Neural cell (in vitro differentiated cells): ENCODE data around the gene DDN. TPM values are rescaled to one million over a fixed set of nuclear protein-coding genes. Genes with fewer than 3 reads are reported as not detected.

Experiments used
- H2AFZ ChIP-seq: fragments of 200-600, 300-800 bp; sonication (generic), shearing (Covaris generic); 2 replicates; pipeline ENCODE4 v1.6.0; 2014; ENCODE audit warnings: low read depth, mild to moderate bottlenecking, antibody characterized with exemption, low read length, moderate library complexity
- H3F3A ChIP-seq: fragments of 200-600 bp; shearing (Covaris generic); 2 replicates; pipeline ENCODE4 v1.6.1; 2016; ENCODE audit warnings: mild to moderate bottlenecking, moderate library complexity, mixed read lengths, antibody characterized with exemption, low read length; ENCODE audit not compliant: insufficient read depth, poor library complexity, severe bottlenecking
- H3K27ac ChIP-seq: fragments of 200-600, 300-800 bp; sonication (generic), shearing (Covaris generic); 2 replicates; pipeline ENCODE4 v1.5.1; 2014; ENCODE audit warnings: mild to moderate bottlenecking, low read length, moderate library complexity
- H3K27me3 ChIP-seq: fragments of 300-800, 200-600 bp; sonication (generic), shearing (Covaris generic); 2 replicates; pipeline ENCODE4 v1.6.0; 2014; ENCODE audit warnings: mild to moderate bottlenecking, low read depth, low read length, moderate library complexity; ENCODE audit not compliant: insufficient read depth
- H3K36me3 ChIP-seq: fragments of 300-800, 200-600 bp; sonication (generic), shearing (Covaris generic); 2 replicates; pipeline ENCODE4 v1.5.1; 2014; ENCODE audit warnings: mild to moderate bottlenecking, antibody characterized with exemption, low read length, moderate library complexity; ENCODE audit not compliant: insufficient read depth
- H3K4me2 ChIP-seq: fragments of 300-800, 200-600 bp; sonication (generic), shearing (Covaris generic); 2 replicates; pipeline ENCODE4 v1.6.0; 2014; ENCODE audit warnings: mild to moderate bottlenecking, low read length
- H3K4me3 ChIP-seq: fragments of 300-800, 200-600 bp; sonication (generic), shearing (Covaris generic); 2 replicates; pipeline ENCODE4 v1.5.1; 2014; ENCODE audit warnings: mild to moderate bottlenecking, low read length, moderate library complexity
- H3K79me2 ChIP-seq: fragments of 200-600 bp; shearing (Covaris generic); replicated peaks from 2 replicates; pipeline ENCODE4 v1.6.0; 2014; ENCODE audit warnings: mild to moderate bottlenecking, low read length, moderate library complexity; ENCODE audit not compliant: insufficient read depth
- H3K9ac ChIP-seq: fragments of 300-800, 200-600 bp; sonication (generic), shearing (Covaris generic); 2 replicates; pipeline ENCODE4 v1.6.1; 2016; ENCODE audit warnings: mild to moderate bottlenecking, low read length, mixed read lengths
- H3K9me2 ChIP-seq: fragments of 200-600 bp; shearing (Covaris generic); 2 replicates; pipeline ENCODE4 v1.6.1; 2016; ENCODE audit warnings: mild to moderate bottlenecking, low read length, mixed read lengths; ENCODE audit not compliant: insufficient read depth
- H3K9me3 ChIP-seq: fragments of 200-600, 300-800 bp; sonication (generic), shearing (Covaris generic); 2 replicates; pipeline ENCODE4 v1.6.1; 2016; ENCODE audit warnings: mild to moderate bottlenecking, mixed run types, low read length, moderate library complexity, mixed read lengths
- H4K20me1 ChIP-seq: fragments of 200-600 bp; shearing (Covaris generic); 2 replicates; pipeline ENCODE4 v1.6.1; 2016; ENCODE audit warnings: mild to moderate bottlenecking, mixed run types; ENCODE audit not compliant: insufficient read depth
- EP300 ChIP-seq: fragments of 450-650 bp; conservative IDR thresholded peaks from 2 replicates; pipeline ENCODE4 v1.6.1; 2014; ENCODE audit warnings: antibody characterized with exemption, mild to moderate bottlenecking, moderate library complexity; ENCODE audit not compliant: poor library complexity, severe bottlenecking
- EZH2 ChIP-seq: fragments of 200-600, 300-800 bp; shearing (Covaris generic), sonication (generic); IDR thresholded peaks from 2 replicates; pipeline ENCODE4 v1.6.1; 2014; ENCODE audit warnings: antibody characterized with exemption, low read length, borderline replicate concordance, mild to moderate bottlenecking; ENCODE audit not compliant: insufficient read depth, poor library complexity, severe bottlenecking
- MXI1 ChIP-seq: fragments of 450-650 bp; conservative IDR thresholded peaks from 2 replicates; pipeline ENCODE4 v1.6.1; 2014; ENCODE audit warnings: antibody characterized with exemption, mild to moderate bottlenecking; ENCODE audit not compliant: poor library complexity, severe bottlenecking
- POLR2AphosphoS5 ChIP-seq: IDR thresholded peaks from 2 replicates; pipeline ENCODE4 v1.6.1; 2012
- RAD21 ChIP-seq: fragments of 450-650 bp; conservative IDR thresholded peaks from 2 replicates; pipeline ENCODE4 v1.6.1; 2014; ENCODE audit warnings: antibody characterized with exemption, mild to moderate bottlenecking, moderate library complexity
- SMC3 ChIP-seq: fragments of 450-650 bp; conservative IDR thresholded peaks from 2 replicates; pipeline ENCODE4 v1.6.1; 2014; ENCODE audit warnings: antibody characterized with exemption, mild to moderate bottlenecking, moderate library complexity; ENCODE audit not compliant: poor library complexity
- TAF1 ChIP-seq: IDR thresholded peaks from 2 replicates; pipeline ENCODE4 v1.6.1; 2012; ENCODE audit warnings: low read depth
- polyA plus RNA-seq: library from polyadenylated mRNA; depleted of rRNA; stranded (reverse); fragments of >200 nt; gene quantifications from 2 replicates; pipeline ENCODE4 v1.2.3, GENCODE V29; 2014
- TF ChIP-seq, protein P1 (sequence below): fragments of 450-650 bp; IDR thresholded peaks from 2 replicates; pipeline ENCODE4 v1.5.1; 2014; ENCODE audit warnings: antibody characterized with exemption, mild to moderate bottlenecking, moderate library complexity; ENCODE audit not compliant: poor library complexity, severe bottlenecking
- TF ChIP-seq, protein P2 (sequence below): IDR thresholded peaks from 2 replicates; pipeline ENCODE4 v1.6.1; 2012; ENCODE audit warnings: borderline replicate concordance

DDN gene
- polyA plus RNA-seq, 1 donor from 2014 or later, result 0.51 TPM

DNA sequence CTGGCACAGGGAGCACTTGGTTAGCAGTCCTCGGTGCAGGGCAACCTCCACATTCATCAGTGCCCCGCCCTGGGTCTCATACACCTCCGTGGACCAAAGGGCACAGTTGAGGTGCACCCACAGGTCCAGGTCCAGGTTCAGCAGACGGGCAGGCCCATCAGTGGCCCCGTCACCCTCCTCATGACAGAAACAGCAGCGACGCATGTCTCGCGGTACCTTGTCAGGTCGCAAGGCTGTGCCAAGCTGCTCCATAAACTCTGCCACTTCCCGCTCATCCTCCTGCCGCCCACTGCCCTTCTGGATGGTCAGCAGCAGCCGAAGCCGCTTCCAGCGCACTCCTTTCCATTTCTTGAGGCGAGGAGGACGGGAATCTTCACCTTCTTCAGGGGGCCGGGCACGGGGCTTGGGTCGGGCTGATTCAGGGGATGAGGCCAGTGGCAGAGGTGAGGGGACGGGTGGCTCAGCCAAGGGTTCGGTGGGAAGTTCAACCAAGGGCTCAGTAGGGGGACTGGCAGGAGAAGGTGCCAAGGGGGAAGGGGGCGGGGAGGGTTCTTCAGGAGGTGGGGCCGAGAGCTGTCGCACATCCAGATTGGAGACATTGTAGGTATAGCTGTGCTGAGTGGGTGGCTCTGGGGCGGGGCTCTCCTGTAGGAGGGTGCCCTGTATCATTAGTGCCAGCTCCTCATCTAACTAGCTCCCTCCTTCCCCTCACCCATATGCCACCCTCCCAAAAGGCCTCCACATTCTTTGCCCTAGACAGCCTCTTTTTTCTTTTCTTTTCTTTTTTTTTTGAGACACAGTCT, 27.7 kb upstream of the DDN start:
- H2AFZ ChIP-seq, result no peak overlapping the region
- no peak overlapping the region for H3K4me3 ChIP-seq
- H3K9me2 ChIP-seq, result no peaks in the 10 kb centered on the region
- TF ChIP-seq EP300, result no peak
- H3K36me3 ChIP-seq, result no peaks in the 10 kb centered on the region
- no peak overlapping the region for H3K4me2 ChIP-seq
- no peaks in the 10 kb centered on the region for H3K27me3 ChIP-seq
- H3K27ac ChIP-seq, result no peak overlapping the region
- no peak overlapping the region for H3K9ac ChIP-seq
- H3K9me3 ChIP-seq, result no peaks in the 10 kb centered on the region
- H4K20me1 ChIP-seq, result no peaks in the 10 kb centered on the region
- no peaks in the 10 kb centered on the region for H3F3A ChIP-seq
- H3K79me2 ChIP-seq, result no peaks in the 10 kb centered on the region

DNA sequence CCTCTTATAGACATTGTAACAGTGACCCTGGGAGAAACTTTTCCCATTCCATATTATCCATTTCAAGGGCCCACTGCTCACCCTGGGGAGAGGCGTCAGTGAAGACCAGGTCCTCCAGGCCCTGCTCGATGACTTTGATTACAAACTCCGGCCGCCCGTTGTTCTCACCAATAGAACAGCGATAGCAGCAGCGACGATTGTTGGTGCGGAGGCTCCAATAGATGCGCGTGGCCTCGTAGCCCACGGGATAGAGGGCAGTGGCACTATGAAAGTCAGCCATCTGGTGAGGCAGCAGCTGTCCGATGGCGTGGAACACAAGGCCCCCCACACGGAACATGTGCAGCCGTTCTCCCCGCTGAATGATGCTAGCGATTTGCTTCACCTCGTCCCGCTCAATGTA, 26.9 kb upstream of the DDN start:
- Histone ChIP-seq H3F3A (no peaks in the 10 kb centered on the region), H3K36me3 (no peaks in the 10 kb centered on the region), H3K79me2 (no peaks in the 10 kb centered on the region), H3K4me2 (no peak overlapping the region), H3K27me3 (no peaks in the 10 kb centered on the region), H2AFZ (no peak overlapping the region), H3K27ac (no peak overlapping the region), H3K9ac (no peak overlapping the region), H4K20me1 (no peaks in the 10 kb centered on the region), H3K4me3 (no peak overlapping the region), H3K9me3 (no peaks in the 10 kb centered on the region), H3K9me2 (no peaks in the 10 kb centered on the region)
- TF ChIP-seq SMC3 (no peak), TAF1 (no peak), EZH2 (no peak), POLR2AphosphoS5 (no peak), RAD21 (no peak), EP300 (no peak), MXI1 (no peak)
- TF ChIP-seq, protein P1, sequence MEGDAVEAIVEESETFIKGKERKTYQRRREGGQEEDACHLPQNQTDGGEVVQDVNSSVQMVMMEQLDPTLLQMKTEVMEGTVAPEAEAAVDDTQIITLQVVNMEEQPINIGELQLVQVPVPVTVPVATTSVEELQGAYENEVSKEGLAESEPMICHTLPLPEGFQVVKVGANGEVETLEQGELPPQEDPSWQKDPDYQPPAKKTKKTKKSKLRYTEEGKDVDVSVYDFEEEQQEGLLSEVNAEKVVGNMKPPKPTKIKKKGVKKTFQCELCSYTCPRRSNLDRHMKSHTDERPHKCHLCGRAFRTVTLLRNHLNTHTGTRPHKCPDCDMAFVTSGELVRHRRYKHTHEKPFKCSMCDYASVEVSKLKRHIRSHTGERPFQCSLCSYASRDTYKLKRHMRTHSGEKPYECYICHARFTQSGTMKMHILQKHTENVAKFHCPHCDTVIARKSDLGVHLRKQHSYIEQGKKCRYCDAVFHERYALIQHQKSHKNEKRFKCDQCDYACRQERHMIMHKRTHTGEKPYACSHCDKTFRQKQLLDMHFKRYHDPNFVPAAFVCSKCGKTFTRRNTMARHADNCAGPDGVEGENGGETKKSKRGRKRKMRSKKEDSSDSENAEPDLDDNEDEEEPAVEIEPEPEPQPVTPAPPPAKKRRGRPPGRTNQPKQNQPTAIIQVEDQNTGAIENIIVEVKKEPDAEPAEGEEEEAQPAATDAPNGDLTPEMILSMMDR, result no peak
- TF ChIP-seq, protein P2, sequence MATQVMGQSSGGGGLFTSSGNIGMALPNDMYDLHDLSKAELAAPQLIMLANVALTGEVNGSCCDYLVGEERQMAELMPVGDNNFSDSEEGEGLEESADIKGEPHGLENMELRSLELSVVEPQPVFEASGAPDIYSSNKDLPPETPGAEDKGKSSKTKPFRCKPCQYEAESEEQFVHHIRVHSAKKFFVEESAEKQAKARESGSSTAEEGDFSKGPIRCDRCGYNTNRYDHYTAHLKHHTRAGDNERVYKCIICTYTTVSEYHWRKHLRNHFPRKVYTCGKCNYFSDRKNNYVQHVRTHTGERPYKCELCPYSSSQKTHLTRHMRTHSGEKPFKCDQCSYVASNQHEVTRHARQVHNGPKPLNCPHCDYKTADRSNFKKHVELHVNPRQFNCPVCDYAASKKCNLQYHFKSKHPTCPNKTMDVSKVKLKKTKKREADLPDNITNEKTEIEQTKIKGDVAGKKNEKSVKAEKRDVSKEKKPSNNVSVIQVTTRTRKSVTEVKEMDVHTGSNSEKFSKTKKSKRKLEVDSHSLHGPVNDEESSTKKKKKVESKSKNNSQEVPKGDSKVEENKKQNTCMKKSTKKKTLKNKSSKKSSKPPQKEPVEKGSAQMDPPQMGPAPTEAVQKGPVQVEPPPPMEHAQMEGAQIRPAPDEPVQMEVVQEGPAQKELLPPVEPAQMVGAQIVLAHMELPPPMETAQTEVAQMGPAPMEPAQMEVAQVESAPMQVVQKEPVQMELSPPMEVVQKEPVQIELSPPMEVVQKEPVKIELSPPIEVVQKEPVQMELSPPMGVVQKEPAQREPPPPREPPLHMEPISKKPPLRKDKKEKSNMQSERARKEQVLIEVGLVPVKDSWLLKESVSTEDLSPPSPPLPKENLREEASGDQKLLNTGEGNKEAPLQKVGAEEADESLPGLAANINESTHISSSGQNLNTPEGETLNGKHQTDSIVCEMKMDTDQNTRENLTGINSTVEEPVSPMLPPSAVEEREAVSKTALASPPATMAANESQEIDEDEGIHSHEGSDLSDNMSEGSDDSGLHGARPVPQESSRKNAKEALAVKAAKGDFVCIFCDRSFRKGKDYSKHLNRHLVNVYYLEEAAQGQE, result no peak
